ENCODE measurements around the gene CNTD1. TPM values are rescaled to one million over a fixed set of nuclear protein-coding genes. Genes with fewer than 3 reads are reported as not detected.
A peak's percentile ranks its signal among the peaks of the same experiment; 100 is the strongest.

The CNTD1 gene
- total RNA-seq, 1 experiment from 2014 or later: not detected

DNA sequence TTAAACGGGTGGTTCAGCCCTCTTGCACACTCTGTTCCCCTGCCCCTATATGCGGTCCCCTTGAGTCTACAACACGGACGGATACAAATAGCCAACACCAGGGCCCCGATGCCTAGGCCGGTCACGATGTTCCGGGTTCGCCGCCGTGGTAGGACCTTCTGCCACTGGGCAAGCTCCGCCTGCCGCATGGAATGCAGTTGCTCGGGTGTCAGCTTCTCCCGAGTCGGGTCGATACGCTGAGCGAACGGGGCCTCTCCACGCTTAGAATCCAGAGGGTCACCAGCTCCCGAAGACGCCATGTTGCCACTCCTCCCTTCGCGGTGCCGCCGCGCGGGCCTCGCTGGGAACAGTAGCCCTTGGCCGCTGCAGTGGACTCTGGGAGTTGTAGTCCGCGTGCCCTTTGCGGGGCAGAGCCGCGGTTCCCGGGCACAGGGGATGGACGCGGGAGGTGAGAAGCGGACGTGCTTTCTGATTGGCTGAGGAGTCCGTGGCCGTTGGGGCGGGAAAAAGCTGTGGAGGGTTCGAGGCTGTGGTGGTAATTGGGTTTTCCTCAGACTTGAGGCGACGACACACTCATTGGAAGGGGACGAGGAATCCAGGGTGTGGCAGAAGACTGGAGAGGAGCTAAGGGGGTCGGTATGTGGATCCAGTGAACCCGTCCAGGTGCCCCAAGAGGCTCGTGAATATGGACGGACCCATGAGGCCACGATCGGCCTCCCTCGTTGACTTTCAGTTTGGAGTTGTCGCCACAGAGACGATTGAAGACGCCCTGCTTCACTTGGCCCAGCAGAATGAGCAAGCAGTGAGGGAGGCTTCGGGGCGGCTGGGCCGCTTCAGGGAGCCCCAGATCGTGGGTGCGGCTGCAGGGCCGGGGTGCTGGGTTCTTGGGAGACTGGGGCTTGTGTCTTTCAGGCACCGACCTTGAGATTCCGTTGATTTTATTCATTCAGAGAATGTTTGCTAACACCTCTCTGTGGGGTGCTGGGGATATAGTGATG lies at the start of gene CNTD1, which contains the start of gene COA3 (continued):
- peak; percentile 58; the same call in 1 of the 2 replicates for TF ChIP-seq TCF7 (CRISPR knock-in tag; IDR thresholded peaks at IDR 0.05; ENCODE audit: low read depth)
- TF ChIP-seq, protein P1, sequence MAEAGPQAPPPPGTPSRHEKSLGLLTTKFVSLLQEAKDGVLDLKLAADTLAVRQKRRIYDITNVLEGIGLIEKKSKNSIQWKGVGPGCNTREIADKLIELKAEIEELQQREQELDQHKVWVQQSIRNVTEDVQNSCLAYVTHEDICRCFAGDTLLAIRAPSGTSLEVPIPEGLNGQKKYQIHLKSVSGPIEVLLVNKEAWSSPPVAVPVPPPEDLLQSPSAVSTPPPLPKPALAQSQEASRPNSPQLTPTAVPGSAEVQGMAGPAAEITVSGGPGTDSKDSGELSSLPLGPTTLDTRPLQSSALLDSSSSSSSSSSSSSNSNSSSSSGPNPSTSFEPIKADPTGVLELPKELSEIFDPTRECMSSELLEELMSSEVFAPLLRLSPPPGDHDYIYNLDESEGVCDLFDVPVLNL (CRISPR knock-in tag; IDR thresholded peaks at IDR 0.05; ENCODE audit: borderline replicate concordance, low read depth): peak; percentile 82; the same call in 1 of the 2 replicates
- peak; percentile 62; the same call in 1 of the 2 replicates for TF ChIP-seq ATF1 (CRISPR knock-in tag; IDR thresholded peaks at IDR 0.05)
- 0 out of 2 replicates have a peak, but pooled peaks have one; percentile 46 for TF ChIP-seq CREM (CRISPR knock-in tag; IDR thresholded peaks at IDR 0.05)
- TF ChIP-seq, protein P2, sequence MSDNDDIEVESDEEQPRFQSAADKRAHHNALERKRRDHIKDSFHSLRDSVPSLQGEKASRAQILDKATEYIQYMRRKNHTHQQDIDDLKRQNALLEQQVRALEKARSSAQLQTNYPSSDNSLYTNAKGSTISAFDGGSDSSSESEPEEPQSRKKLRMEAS (CRISPR knock-in tag; IDR thresholded peaks at IDR 0.05): peak; percentile 100
- TF ChIP-seq MXD4 (CRISPR knock-in tag; IDR thresholded peaks at IDR 0.05; ENCODE audit: borderline replicate concordance): no peak
- no peak for TF ChIP-seq SOX15 (CRISPR knock-in tag; IDR thresholded peaks at IDR 0.05)
- no peak for TF ChIP-seq NFATC4 (CRISPR knock-in tag; IDR thresholded peaks at IDR 0.05)
- TF ChIP-seq FOXK1 (CRISPR knock-in tag; IDR thresholded peaks at IDR 0.05): peak; percentile 93
- TF ChIP-seq, protein P3, sequence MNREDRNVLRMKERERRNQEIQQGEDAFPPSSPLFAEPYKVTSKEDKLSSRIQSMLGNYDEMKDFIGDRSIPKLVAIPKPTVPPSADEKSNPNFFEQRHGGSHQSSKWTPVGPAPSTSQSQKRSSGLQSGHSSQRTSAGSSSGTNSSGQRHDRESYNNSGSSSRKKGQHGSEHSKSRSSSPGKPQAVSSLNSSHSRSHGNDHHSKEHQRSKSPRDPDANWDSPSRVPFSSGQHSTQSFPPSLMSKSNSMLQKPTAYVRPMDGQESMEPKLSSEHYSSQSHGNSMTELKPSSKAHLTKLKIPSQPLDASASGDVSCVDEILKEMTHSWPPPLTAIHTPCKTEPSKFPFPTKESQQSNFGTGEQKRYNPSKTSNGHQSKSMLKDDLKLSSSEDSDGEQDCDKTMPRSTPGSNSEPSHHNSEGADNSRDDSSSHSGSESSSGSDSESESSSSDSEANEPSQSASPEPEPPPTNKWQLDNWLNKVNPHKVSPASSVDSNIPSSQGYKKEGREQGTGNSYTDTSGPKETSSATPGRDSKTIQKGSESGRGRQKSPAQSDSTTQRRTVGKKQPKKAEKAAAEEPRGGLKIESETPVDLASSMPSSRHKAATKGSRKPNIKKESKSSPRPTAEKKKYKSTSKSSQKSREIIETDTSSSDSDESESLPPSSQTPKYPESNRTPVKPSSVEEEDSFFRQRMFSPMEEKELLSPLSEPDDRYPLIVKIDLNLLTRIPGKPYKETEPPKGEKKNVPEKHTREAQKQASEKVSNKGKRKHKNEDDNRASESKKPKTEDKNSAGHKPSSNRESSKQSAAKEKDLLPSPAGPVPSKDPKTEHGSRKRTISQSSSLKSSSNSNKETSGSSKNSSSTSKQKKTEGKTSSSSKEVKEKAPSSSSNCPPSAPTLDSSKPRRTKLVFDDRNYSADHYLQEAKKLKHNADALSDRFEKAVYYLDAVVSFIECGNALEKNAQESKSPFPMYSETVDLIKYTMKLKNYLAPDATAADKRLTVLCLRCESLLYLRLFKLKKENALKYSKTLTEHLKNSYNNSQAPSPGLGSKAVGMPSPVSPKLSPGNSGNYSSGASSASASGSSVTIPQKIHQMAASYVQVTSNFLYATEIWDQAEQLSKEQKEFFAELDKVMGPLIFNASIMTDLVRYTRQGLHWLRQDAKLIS (CRISPR knock-in tag; IDR thresholded peaks at IDR 0.05; ENCODE audit: borderline replicate concordance): 0 out of 2 replicates have a peak, but pooled peaks have one; percentile 75
- TF ChIP-seq, protein P4, sequence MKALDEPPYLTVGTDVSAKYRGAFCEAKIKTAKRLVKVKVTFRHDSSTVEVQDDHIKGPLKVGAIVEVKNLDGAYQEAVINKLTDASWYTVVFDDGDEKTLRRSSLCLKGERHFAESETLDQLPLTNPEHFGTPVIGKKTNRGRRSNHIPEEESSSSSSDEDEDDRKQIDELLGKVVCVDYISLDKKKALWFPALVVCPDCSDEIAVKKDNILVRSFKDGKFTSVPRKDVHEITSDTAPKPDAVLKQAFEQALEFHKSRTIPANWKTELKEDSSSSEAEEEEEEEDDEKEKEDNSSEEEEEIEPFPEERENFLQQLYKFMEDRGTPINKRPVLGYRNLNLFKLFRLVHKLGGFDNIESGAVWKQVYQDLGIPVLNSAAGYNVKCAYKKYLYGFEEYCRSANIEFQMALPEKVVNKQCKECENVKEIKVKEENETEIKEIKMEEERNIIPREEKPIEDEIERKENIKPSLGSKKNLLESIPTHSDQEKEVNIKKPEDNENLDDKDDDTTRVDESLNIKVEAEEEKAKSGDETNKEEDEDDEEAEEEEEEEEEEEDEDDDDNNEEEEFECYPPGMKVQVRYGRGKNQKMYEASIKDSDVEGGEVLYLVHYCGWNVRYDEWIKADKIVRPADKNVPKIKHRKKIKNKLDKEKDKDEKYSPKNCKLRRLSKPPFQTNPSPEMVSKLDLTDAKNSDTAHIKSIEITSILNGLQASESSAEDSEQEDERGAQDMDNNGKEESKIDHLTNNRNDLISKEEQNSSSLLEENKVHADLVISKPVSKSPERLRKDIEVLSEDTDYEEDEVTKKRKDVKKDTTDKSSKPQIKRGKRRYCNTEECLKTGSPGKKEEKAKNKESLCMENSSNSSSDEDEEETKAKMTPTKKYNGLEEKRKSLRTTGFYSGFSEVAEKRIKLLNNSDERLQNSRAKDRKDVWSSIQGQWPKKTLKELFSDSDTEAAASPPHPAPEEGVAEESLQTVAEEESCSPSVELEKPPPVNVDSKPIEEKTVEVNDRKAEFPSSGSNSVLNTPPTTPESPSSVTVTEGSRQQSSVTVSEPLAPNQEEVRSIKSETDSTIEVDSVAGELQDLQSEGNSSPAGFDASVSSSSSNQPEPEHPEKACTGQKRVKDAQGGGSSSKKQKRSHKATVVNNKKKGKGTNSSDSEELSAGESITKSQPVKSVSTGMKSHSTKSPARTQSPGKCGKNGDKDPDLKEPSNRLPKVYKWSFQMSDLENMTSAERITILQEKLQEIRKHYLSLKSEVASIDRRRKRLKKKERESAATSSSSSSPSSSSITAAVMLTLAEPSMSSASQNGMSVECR (CRISPR knock-in tag; IDR thresholded peaks at IDR 0.05; ENCODE audit: borderline replicate concordance): peak; percentile 64
- TF ChIP-seq KAT7 (CRISPR knock-in tag; IDR thresholded peaks at IDR 0.05; ENCODE audit: borderline replicate concordance): no peak
- TF ChIP-seq, protein P5, sequence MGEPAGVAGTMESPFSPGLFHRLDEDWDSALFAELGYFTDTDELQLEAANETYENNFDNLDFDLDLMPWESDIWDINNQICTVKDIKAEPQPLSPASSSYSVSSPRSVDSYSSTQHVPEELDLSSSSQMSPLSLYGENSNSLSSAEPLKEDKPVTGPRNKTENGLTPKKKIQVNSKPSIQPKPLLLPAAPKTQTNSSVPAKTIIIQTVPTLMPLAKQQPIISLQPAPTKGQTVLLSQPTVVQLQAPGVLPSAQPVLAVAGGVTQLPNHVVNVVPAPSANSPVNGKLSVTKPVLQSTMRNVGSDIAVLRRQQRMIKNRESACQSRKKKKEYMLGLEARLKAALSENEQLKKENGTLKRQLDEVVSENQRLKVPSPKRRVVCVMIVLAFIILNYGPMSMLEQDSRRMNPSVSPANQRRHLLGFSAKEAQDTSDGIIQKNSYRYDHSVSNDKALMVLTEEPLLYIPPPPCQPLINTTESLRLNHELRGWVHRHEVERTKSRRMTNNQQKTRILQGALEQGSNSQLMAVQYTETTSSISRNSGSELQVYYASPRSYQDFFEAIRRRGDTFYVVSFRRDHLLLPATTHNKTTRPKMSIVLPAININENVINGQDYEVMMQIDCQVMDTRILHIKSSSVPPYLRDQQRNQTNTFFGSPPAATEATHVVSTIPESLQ (CRISPR knock-in tag; IDR thresholded peaks at IDR 0.05): no peak
- TF ChIP-seq, protein P6, sequence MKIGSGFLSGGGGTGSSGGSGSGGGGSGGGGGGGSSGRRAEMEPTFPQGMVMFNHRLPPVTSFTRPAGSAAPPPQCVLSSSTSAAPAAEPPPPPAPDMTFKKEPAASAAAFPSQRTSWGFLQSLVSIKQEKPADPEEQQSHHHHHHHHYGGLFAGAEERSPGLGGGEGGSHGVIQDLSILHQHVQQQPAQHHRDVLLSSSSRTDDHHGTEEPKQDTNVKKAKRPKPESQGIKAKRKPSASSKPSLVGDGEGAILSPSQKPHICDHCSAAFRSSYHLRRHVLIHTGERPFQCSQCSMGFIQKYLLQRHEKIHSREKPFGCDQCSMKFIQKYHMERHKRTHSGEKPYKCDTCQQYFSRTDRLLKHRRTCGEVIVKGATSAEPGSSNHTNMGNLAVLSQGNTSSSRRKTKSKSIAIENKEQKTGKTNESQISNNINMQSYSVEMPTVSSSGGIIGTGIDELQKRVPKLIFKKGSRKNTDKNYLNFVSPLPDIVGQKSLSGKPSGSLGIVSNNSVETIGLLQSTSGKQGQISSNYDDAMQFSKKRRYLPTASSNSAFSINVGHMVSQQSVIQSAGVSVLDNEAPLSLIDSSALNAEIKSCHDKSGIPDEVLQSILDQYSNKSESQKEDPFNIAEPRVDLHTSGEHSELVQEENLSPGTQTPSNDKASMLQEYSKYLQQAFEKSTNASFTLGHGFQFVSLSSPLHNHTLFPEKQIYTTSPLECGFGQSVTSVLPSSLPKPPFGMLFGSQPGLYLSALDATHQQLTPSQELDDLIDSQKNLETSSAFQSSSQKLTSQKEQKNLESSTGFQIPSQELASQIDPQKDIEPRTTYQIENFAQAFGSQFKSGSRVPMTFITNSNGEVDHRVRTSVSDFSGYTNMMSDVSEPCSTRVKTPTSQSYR (CRISPR knock-in tag; IDR thresholded peaks at IDR 0.05): peak; percentile 94; the same call in 1 of the 2 replicates
- no peak for TF ChIP-seq ELF4 (CRISPR knock-in tag; IDR thresholded peaks at IDR 0.05; ENCODE audit: low read depth)
- peak; percentile 96; the same call in 1 of the 2 replicates for TF ChIP-seq TEAD1 (CRISPR knock-in tag; IDR thresholded peaks at IDR 0.05)
- peak; percentile 78; the same call in 1 of the 2 replicates for TF ChIP-seq TP53 (CRISPR knock-in tag; IDR thresholded peaks at IDR 0.05)
- TF ChIP-seq ZNF232 (CRISPR knock-in tag; IDR thresholded peaks at IDR 0.05): peak; percentile 93
- TF ChIP-seq, protein P7, sequence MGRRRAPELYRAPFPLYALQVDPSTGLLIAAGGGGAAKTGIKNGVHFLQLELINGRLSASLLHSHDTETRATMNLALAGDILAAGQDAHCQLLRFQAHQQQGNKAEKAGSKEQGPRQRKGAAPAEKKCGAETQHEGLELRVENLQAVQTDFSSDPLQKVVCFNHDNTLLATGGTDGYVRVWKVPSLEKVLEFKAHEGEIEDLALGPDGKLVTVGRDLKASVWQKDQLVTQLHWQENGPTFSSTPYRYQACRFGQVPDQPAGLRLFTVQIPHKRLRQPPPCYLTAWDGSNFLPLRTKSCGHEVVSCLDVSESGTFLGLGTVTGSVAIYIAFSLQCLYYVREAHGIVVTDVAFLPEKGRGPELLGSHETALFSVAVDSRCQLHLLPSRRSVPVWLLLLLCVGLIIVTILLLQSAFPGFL (CRISPR knock-in tag; IDR thresholded peaks at IDR 0.05; ENCODE audit: borderline replicate concordance): no peak
- no peak for TF ChIP-seq RORB (CRISPR knock-in tag; IDR thresholded peaks at IDR 0.05)

Data from WTC11 (cell line).